HEK293 (cell line): ENCODE data around the gene NIP7.

ENCODE experiments used
- MYNN ChIP-seq: fragments of 450-650 bp; formaldehyde crosslinking; IDR thresholded peaks from 2 replicates; pipeline ENCODE4 v1.5.1; 2016; ENCODE audit warnings: missing biosample characterization, missing genetic modification characterization, borderline replicate concordance
- OVOL3 ChIP-seq: fragments of 450-650 bp; formaldehyde crosslinking; IDR thresholded peaks from 2 replicates; pipeline ENCODE4 v1.5.1; 2016; ENCODE audit warnings: missing biosample characterization, missing genetic modification characterization
- PBX3 ChIP-seq: sonication (generic); formaldehyde crosslinking; IDR thresholded peaks from 2 replicates; pipeline ENCODE4 v1.8.1; 2022; ENCODE audit warnings: mild to moderate bottlenecking, moderate library complexity, missing genetic modification reagents
- SETDB1 ChIP-seq: IDR thresholded peaks from one replicate; pipeline ENCODE4 v1.6.1; 2017; ENCODE audit warnings: mild to moderate bottlenecking, low read length, moderate library complexity, mixed read lengths; ENCODE audit not compliant: insufficient read length
- ZBTB21 ChIP-seq: fragments of 450-650 bp; formaldehyde crosslinking; IDR thresholded peaks from 2 replicates; pipeline ENCODE4 v1.5.1; 2017; ENCODE audit warnings: missing biosample characterization, missing genetic modification characterization
- ZBTB6 ChIP-seq: fragments of 450-650 bp; formaldehyde crosslinking; IDR thresholded peaks from 2 replicates; pipeline ENCODE4 v1.5.1; 2017; ENCODE audit warnings: missing biosample characterization, missing genetic modification characterization
- ZEB2 ChIP-seq: fragments of 450-650 bp; formaldehyde crosslinking; IDR thresholded peaks from 2 replicates; pipeline ENCODE4 v1.5.1; 2016; ENCODE audit warnings: missing biosample characterization, missing genetic modification characterization
- ZNF274 ChIP-seq, 2 experiments: fragments of 200-500 bp in 1 of 2; fragments of 450-650 bp in 1 of 2; sonication (Bioruptor generic) in 1 of 2; formaldehyde crosslinking in 1 of 2; IDR thresholded peaks; 2 replicates each; pipeline versions ENCODE4 v1.5.1 to v1.6.1; 2014 to 2016; ENCODE audit warnings: borderline replicate concordance in 1 of 2, inconsistent platforms in 1 of 2, low read length in 1 of 2, missing biosample characterization in 1 of 2, missing genetic modification characterization in 1 of 2
- ZNF792 ChIP-seq: fragments of 450-650 bp; formaldehyde crosslinking; IDR thresholded peaks from 2 replicates; pipeline ENCODE4 v1.5.1; 2016; ENCODE audit warnings: missing biosample characterization, missing genetic modification characterization
- TF ChIP-seq, protein P1 (sequence below): IDR thresholded peaks from 2 replicates; pipeline ENCODE4 v1.6.1; 2011; ENCODE audit warnings: mild to moderate bottlenecking, low read depth, low read length, borderline replicate concordance

- no peak for TF ChIP-seq ZNF792 (tag by site-specific recombination)
- no peak for TF ChIP-seq MYNN (tag by site-specific recombination)
- no peak for TF ChIP-seq PBX3 (CRISPR knock-in tag)
- no peak for TF ChIP-seq ZEB2 (tag by site-specific recombination)
- no peak for TF ChIP-seq ZNF274 (IDR thresholded peaks at IDR 0.05; ENCODE audit: low read length)
- no peak for TF ChIP-seq ZNF274 (tag by site-specific recombination; IDR thresholded peaks at IDR 0.05; ENCODE audit: borderline replicate concordance)
- no peak for TF ChIP-seq ZBTB6 (tag by site-specific recombination)
- no peak for TF ChIP-seq OVOL3 (tag by site-specific recombination)
- TF ChIP-seq, protein P1, sequence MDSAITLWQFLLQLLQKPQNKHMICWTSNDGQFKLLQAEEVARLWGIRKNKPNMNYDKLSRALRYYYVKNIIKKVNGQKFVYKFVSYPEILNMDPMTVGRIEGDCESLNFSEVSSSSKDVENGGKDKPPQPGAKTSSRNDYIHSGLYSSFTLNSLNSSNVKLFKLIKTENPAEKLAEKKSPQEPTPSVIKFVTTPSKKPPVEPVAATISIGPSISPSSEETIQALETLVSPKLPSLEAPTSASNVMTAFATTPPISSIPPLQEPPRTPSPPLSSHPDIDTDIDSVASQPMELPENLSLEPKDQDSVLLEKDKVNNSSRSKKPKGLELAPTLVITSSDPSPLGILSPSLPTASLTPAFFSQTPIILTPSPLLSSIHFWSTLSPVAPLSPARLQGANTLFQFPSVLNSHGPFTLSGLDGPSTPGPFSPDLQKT: no peak
- TF ChIP-seq SETDB1: no peak
- no peak for TF ChIP-seq ZBTB21 (tag by site-specific recombination)
These were observed 33.5 kb upstream of the NIP7 start for GRCh38 chr16:69306031-69306430.
